ENCODE measurements around the gene ATG101. TPM values are rescaled to one million over a fixed set of nuclear protein-coding genes. Genes with fewer than 3 reads are reported as not detected.

The ATG101 gene
- total and polyA plus RNA-seq, 2 of the 13 experiments (the other 11 are each of a cell fraction or from before 2014, with no cell fraction given), result 58.2 to 67.7 TPM

- TF ChIP-seq ZNF768 (CRISPR knock-in tag; IDR thresholded peaks at IDR 0.05) (peak; percentile 52; the same call in 1 of the 2 replicates), SMAD1 (CRISPR knock-in tag; IDR thresholded peaks at IDR 0.05; ENCODE audit: borderline replicate concordance, low read depth) (no peak; the same call in 1 of the 2 replicates), POLR2G (IDR thresholded peaks at IDR 0.05; ENCODE audit: low read depth, low read length) (no peak), ZNF790 (CRISPR knock-in tag; IDR thresholded peaks at IDR 0.05; ENCODE audit: borderline replicate concordance) (0 out of 2 replicates have a peak, but pooled peaks have one; percentile 38), YEATS4 (CRISPR knock-in tag; IDR thresholded peaks at IDR 0.05; ENCODE audit: borderline replicate concordance) (no peak; the same call in 1 of the 2 replicates), FOXO4 (CRISPR knock-in tag; conservative IDR thresholded peaks at IDR 0.05) (no peak), ZNF30 (CRISPR knock-in tag; IDR thresholded peaks at IDR 0.05) (no peak), PREB (CRISPR knock-in tag; IDR thresholded peaks at IDR 0.05) (no peak), ZFP82 (CRISPR knock-in tag; IDR thresholded peaks at IDR 0.05; ENCODE audit: borderline replicate concordance) (no peak), MEIS1 (CRISPR knock-in tag; IDR thresholded peaks at IDR 0.05; ENCODE audit: borderline replicate concordance) (0 out of 2 replicates have a peak, but pooled peaks have one; percentile 19), ZZZ3 (CRISPR knock-in tag; IDR thresholded peaks at IDR 0.05; ENCODE audit: borderline replicate concordance) (no peak), ZNF772 (CRISPR knock-in tag; IDR thresholded peaks at IDR 0.05) (peak; percentile 28), ZNF766 (CRISPR knock-in tag; IDR thresholded peaks at IDR 0.05; ENCODE audit: borderline replicate concordance) (no peak), SMC3 (IDR thresholded peaks at IDR 0.05; ENCODE audit: low read length) (no peak), ZNF253 (CRISPR knock-in tag; IDR thresholded peaks at IDR 0.05; ENCODE audit: borderline replicate concordance) (no peak), HMGXB4 (CRISPR knock-in tag; IDR thresholded peaks at IDR 0.05; ENCODE audit: borderline replicate concordance in 1 of 2, low read depth in 1 of 2) (no peak), ZNF782 (CRISPR knock-in tag; IDR thresholded peaks at IDR 0.05; ENCODE audit: borderline replicate concordance) (peak; percentile 57; the same call in 1 of the 2 replicates), RBM39 (IDR thresholded peaks at IDR 0.05; ENCODE audit: low read depth, low read length, poor library complexity, severe bottlenecking) (peak; percentile 20), MYC (CRISPR knock-in tag; IDR thresholded peaks at IDR 0.05; ENCODE audit: borderline replicate concordance) (0 out of 2 replicates have a peak, but pooled peaks have one; percentile 11), MED1 (CRISPR knock-in tag; IDR thresholded peaks at IDR 0.05) (no peak), CCDC6 (CRISPR knock-in tag; IDR thresholded peaks at IDR 0.05) (0 out of 2 replicates have a peak, but pooled peaks have one; percentile 41), MXD4 (CRISPR knock-in tag; IDR thresholded peaks at IDR 0.05) (no peak)
These were observed 19.5 kb upstream of the ATG101 start (continued) for GRCh38 chr12:52050116-52050757.

All from HepG2 (cell line).